Measurements from ENCODE around the gene HMCES. TPM values are rescaled to one million over a fixed set of nuclear protein-coding genes. Genes with fewer than 3 reads are reported as not detected.
A peak's percentile ranks its signal among the peaks of the same experiment; 100 is the strongest.
"Not testable (repeated sequence)": the region's sequence is repeated elsewhere in the genome, so short reads cannot be mapped to it uniquely, and the experiment has no call there.

Gene HMCES
- total RNA-seq, 1 experiment from 2014 or later = 59.9 TPM

DNA sequence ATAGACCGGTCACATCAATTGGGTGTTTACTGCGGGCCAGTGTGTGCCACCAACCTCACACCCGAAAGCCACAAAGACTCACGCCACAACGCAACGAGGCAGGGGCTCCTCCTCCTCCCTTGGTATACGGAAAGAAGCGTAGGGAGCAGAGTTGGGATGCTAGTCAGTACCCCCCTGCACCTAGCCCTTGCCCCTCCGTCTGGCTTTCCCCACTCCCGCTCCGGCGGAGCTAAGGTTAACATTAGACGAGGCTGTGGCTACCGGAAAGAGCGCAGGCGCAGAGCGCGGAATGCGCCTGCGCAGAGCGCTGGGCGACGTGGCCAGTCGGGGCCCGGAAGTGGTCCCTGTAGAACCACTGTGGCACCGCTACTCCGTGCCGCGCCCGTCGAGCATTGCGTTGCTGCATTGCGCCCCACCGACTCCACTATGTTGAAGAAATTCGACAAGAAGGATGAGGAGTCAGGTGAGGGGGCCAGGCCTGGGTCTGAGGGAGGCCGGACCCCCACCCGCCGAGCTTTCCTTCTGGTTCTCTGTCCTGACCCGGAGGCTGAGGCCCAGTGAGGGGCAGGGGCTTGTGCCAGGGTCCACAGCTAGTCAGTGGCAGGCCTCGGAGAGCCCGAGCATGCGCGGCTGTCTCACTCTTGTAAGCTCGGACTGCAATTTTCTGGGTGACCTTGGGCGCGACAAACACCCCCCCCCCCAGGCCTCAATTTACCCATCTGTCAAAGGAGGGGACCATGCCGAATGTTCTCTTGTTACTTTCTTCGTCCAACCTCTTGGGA is 29.2 kb upstream of the HMCES start, which contains the start of gene COPG1:
Gene COPG1, plus strand, starts transcription at position 323 of the 782 bp plus-strand sequence. Its CDS starts 104 bp downstream, at position 427.
- Histone ChIP-seq H3K27me3 (no peaks in the 10 kb centered on the region), H3K9me3 (no peaks in the 10 kb centered on the region), H3K4me3 (peak within 1 kb of the TSS; percentile 84), H3K36me3 (peaks cover 35% of the 10 kb centered on the region)
- peak; percentile 88 for DNase-seq

- DNase-seq = no peak
- Histone ChIP-seq H3K9me3 (no peaks in the 10 kb centered on the region), H3K4me3 (no peak overlapping the region), H3K27me3 (no peaks in the 10 kb centered on the region), H3K36me3 (peaks cover 66% of the 10 kb centered on the region)
Observed at GRCh38 chr3:129252748-129253147, 25.9 kb upstream of the HMCES start.

- Histone ChIP-seq H3K4me3 (no peak overlapping the region), H3K27me3 (no peaks in the 10 kb centered on the region), H3K36me3 (peaks cover 82% of the 10 kb centered on the region), H3K9me3 (no peaks in the 10 kb centered on the region)
- no peak for DNase-seq
Observed at GRCh38 chr3:129254536-129255230, 24.0 kb upstream of the HMCES start.

DNA sequence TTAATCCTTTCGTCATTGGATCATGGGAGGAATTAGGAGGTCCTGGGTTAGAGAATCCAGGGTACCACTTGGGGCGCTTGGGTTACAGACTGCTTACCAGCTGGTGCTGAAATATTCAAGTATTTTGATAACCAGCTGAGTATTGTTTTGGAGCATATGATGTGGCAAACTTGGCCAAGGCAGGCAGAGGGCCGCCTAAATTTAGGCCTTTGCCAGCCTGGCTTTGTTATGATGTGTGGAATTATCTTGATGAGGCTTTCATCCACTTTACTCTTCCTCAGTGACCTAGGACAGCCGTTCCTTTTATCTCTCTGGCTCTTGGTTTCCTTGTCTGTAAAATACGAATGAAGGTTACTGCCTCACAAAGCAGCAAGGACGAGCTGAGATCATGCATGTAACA is 22.4 kb upstream of the HMCES start:
- Histone ChIP-seq H3K4me3 (no peak overlapping the region), H3K9me3 (no peaks in the 10 kb centered on the region), H3K36me3 (peaks cover 92% of the 10 kb centered on the region), H3K27me3 (no peaks in the 10 kb centered on the region)
- DNase-seq = no peak

- H3K4me3 ChIP-seq = no peak overlapping the region
- H3K9me3 ChIP-seq = no peaks in the 10 kb centered on the region
- H3K27me3 ChIP-seq = no peaks in the 10 kb centered on the region
- H3K36me3 ChIP-seq = peaks cover 93% of the 10 kb centered on the region
- DNase-seq = no peak
Observed at GRCh38 chr3:129257609-129258008, 21.1 kb upstream of the HMCES start.

- DNase-seq = no peak
- no peak overlapping the region for H3K4me3 ChIP-seq
- H3K9me3 ChIP-seq = no peaks in the 10 kb centered on the region
- H3K36me3 ChIP-seq = peaks cover 90% of the 10 kb centered on the region
- no peaks in the 10 kb centered on the region for H3K27me3 ChIP-seq
Observed at GRCh38 chr3:129259612-129260477, 18.8 kb upstream of the HMCES start.

DNA sequence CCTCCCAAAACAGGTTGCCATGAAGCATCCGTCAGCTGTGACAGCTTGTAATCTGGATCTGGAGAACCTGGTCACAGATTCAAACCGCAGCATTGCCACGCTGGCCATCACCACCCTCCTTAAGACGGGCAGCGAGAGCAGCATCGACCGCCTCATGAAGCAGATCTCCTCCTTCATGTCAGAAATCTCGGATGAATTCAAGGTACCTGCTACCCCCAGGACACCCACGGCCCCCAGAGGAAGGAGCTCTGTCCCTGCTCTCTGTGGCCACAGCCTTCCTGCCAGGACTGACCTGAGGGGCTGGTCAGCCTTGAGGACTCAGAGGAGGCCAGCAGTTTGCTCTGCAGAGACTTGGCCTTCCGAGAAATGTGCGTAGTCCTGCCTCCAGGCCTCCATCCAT is 18.1 kb upstream of the HMCES start:
- peaks cover 91% of the 10 kb centered on the region for H3K36me3 ChIP-seq
- H3K4me3 ChIP-seq = no peak overlapping the region
- H3K27me3 ChIP-seq = no peaks in the 10 kb centered on the region
- DNase-seq = no peak
- H3K9me3 ChIP-seq = no peaks in the 10 kb centered on the region

DNA sequence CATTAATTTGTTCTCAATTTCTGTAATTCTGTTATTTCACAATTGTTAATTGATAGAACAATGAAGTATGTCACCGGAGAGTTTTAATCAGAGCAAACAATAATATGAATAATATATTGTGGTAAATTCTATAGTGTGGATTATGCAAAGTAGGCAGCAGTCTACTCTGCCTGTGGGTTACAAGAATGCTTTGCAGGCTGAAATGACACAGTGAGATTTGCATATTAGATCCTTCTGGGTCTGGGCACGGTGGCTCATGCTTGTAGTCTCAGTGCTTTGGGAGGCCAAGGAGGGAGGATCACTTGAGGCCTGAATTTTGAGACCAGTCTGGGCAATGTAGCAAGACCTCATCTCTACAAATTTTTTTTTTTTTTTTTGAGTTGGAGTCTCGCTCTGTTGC is 16.8 kb upstream of the HMCES start:
- Histone ChIP-seq H3K27me3 (no peaks in the 10 kb centered on the region), H3K36me3 (peaks cover 91% of the 10 kb centered on the region), H3K9me3 (no peaks in the 10 kb centered on the region), H3K4me3 (no peak overlapping the region)
- DNase-seq = no peak

- Histone ChIP-seq H3K36me3 (peaks cover 91% of the 10 kb centered on the region), H3K27me3 (no peaks in the 10 kb centered on the region)
- DNase-seq = no peak
Observed at GRCh38 chr3:129263161-129263910, 15.3 kb upstream of the HMCES start.

DNA sequence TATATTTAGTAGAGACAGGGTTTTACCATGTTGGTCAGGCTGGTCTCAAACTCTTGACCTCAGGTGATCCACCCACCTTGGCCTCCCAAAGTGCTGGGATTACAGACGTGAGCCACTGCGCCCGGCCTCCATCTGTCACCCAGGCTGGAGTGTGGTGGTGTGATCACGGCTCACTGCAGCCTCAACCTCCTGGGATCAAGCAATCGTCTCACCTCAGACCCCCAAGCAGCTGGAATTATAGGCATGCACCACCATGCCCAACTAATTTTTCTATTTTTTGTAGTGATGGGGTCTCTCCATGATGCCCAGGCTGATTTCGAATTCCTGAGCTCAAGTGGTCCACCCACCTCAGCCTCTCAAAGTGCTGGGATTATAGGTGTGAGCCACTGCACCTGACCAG is 13.7 kb upstream of the HMCES start:
- H3K4me3 ChIP-seq, DNase-seq, H3K9me3 ChIP-seq, H3K27me3 ChIP-seq: not testable (repeated sequence)
- peaks cover 92% of the 10 kb centered on the region for H3K36me3 ChIP-seq

More at GRCh38 chr3:129263161-129263910, 15.3 kb upstream of the HMCES start:
- Histone ChIP-seq H3K9me3 (no peaks in the 10 kb centered on the region), H3K4me3 (no peak overlapping the region)

- no peak for DNase-seq
- no peaks in the 10 kb centered on the region for H3K27me3 ChIP-seq
- H3K4me3 ChIP-seq = no peak overlapping the region
- no peaks in the 10 kb centered on the region for H3K9me3 ChIP-seq
- peaks cover 92% of the 10 kb centered on the region for H3K36me3 ChIP-seq
Observed at GRCh38 chr3:129266651-129267050, 12.0 kb upstream of the HMCES start.

DNA sequence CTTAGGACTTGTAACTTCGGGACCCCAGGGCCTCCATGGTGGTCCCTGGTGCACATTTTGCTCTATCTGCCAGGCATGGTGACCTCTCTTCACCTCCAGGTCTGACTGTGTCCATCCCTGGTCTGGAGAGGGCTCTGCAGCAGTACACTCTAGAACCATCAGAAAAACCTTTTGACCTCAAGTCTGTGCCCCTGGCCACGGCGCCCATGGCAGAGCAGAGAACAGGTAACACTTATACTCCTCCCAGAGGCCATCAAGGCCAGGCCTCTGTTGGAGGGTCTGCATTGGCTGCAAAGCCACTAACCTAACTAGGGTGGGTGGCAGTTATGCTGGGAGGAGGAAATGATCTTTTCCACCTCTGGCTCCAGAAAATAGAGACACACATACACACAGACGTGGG is 10.3 kb upstream of the HMCES start:
- H3K9me3 ChIP-seq = no peaks in the 10 kb centered on the region
- H3K4me3 ChIP-seq = no peak overlapping the region
- no peaks in the 10 kb centered on the region for H3K27me3 ChIP-seq
- peaks cover 95% of the 10 kb centered on the region for H3K36me3 ChIP-seq
- DNase-seq = no peak

GRCh38 chr3:129271674-129272073 is 7.0 kb upstream of the HMCES start:
- Histone ChIP-seq H3K9me3 (no peaks in the 10 kb centered on the region), H3K4me3 (no peak overlapping the region), H3K36me3 (peaks cover 97% of the 10 kb centered on the region), H3K27me3 (no peaks in the 10 kb centered on the region)
- no peak for DNase-seq

GRCh38 chr3:129276385-129276784 is 2.3 kb upstream of the HMCES start:
- no peak overlapping the region for H3K4me3 ChIP-seq
- no peaks in the 10 kb centered on the region for H3K9me3 ChIP-seq
- no peak for DNase-seq
- peaks cover 79% of the 10 kb centered on the region for H3K36me3 ChIP-seq
- no peaks in the 10 kb centered on the region for H3K27me3 ChIP-seq

DNA sequence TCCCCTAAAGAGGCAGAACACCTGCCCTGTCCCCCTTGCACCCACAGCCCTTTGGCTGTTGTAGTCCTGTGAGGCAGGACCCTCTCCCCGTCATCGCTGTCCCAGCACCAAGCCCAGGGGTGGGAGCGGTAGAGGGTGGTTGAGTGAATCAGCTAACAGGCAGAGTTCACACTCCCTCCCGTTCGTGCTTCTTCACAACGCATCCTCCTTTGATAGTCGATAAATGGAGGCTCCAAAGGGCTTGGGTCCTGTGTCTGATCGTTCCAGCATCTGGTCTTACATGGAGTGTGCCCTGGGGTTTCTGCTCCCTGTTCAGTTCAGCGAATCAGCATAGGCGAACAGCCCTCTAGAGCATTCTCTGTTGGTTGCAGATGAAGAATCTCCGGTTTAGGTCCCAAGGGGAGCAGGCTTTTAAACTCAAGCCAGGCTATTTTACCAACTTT is 820 bp upstream of the HMCES start:
- Histone ChIP-seq H3K4me3 (peak overlapping the region; percentile 79), H3K27me3 (no peaks in the 10 kb centered on the region), H3K36me3 (peaks cover 65% of the 10 kb centered on the region), H3K9me3 (no peaks in the 10 kb centered on the region)
- DNase-seq = no peak
